Neural cell (in vitro differentiated cells): ENCODE data around the gene SLCO1A2.

Source experiments
- CTCF ChIP-seq: fragments of 450-650 bp; IDR thresholded peaks from 2 replicates; pipeline ENCODE4 v1.5.1; 2014; ENCODE audit warnings: antibody characterized with exemption, mild to moderate bottlenecking, moderate library complexity; ENCODE audit not compliant: poor library complexity, severe bottlenecking
- EP300 ChIP-seq: fragments of 450-650 bp; conservative IDR thresholded peaks from 2 replicates; pipeline ENCODE4 v1.6.1; 2014; ENCODE audit warnings: antibody characterized with exemption, mild to moderate bottlenecking, moderate library complexity; ENCODE audit not compliant: poor library complexity, severe bottlenecking
- POLR2AphosphoS5 ChIP-seq: IDR thresholded peaks from 2 replicates; pipeline ENCODE4 v1.6.1; 2012
- RAD21 ChIP-seq: fragments of 450-650 bp; conservative IDR thresholded peaks from 2 replicates; pipeline ENCODE4 v1.6.1; 2014; ENCODE audit warnings: antibody characterized with exemption, mild to moderate bottlenecking, moderate library complexity
- SMC3 ChIP-seq: fragments of 450-650 bp; conservative IDR thresholded peaks from 2 replicates; pipeline ENCODE4 v1.6.1; 2014; ENCODE audit warnings: antibody characterized with exemption, mild to moderate bottlenecking, moderate library complexity; ENCODE audit not compliant: poor library complexity
- TAF1 ChIP-seq: IDR thresholded peaks from 2 replicates; pipeline ENCODE4 v1.6.1; 2012; ENCODE audit warnings: low read depth

GRCh38 chr12:21296348-21296747, 38.4 kb downstream of the SLCO1A2 start:
- TF ChIP-seq CTCF (no peak), RAD21 (no peak), TAF1 (no peak), SMC3 (no peak), EP300 (no peak), POLR2AphosphoS5 (no peak)
